K562 (cell line): ENCODE measurements around the gene ZMYND8. TPM values are rescaled to one million over a fixed set of nuclear protein-coding genes. Genes with fewer than 3 reads are reported as not detected.

Experiments
- CHD2 ChIP-seq: IDR thresholded peaks from 2 replicates; pipeline ENCODE4 v1.6.1; 2011; ENCODE audit warnings: low read depth, low read length
- ETV1 ChIP-seq: fragments of 450-650 bp; conservative IDR thresholded peaks from 2 replicates; pipeline ENCODE4 v1.6.1; 2016; ENCODE audit warnings: missing genetic modification characterization, control low read depth, low read depth, missing compliant biosample characterization
- FOSL1 ChIP-seq: fragments of 200-800 bp; sonication (Bioruptor generic); conservative IDR thresholded peaks from 2 replicates; pipeline ENCODE4 v1.6.1; 2016; ENCODE audit warnings: missing genetic modification characterization, missing compliant biosample characterization
- HMGN3 ChIP-seq: IDR thresholded peaks from 2 replicates; pipeline ENCODE4 v1.6.1; 2011; ENCODE audit warnings: borderline replicate concordance, low read depth, mild to moderate bottlenecking, mixed read lengths, low read length; ENCODE audit not compliant: insufficient read length; ENCODE audit errors: extremely low read depth
- POLR2G ChIP-seq: fragments of 200-400 bp; formaldehyde crosslinking; IDR thresholded peaks from 2 replicates; pipeline ENCODE4 v1.6.1; 2017; ENCODE audit warnings: low read depth, mild to moderate bottlenecking, antibody characterized with exemption, low read length, moderate library complexity
- SMAD3 ChIP-seq: fragments of 450-650 bp; formaldehyde crosslinking; conservative IDR thresholded peaks from 2 replicates; pipeline ENCODE4 v1.4.0; 2020; ENCODE audit warnings: mild to moderate bottlenecking
- TAF1 ChIP-seq: IDR thresholded peaks from 2 replicates; pipeline ENCODE4 v1.6.1; 2011; ENCODE audit warnings: mild to moderate bottlenecking, low read length, moderate library complexity; ENCODE audit not compliant: insufficient read depth, control insufficient read depth, severe bottlenecking; ENCODE audit errors: extremely low read depth
- polyA plus RNA-seq, 8 experiments: library from polyadenylated mRNA; depleted of rRNA in 4 of 8; stranded (reverse) in 5 of 8; unstranded in 3 of 8; fragments of >200 nt; fragmentation: Nextera tagmentation in 2 of 8; fragmentation: Illumina TruSeq in 1 of 8; extraction: Ambion mirVana in 2 of 8; extraction: Trizol in 1 of 8; gene quantifications; 2 replicates each; pipeline versions ENCODE4 v1.2.1 to v1.2.3, GENCODE V29; 2011 to 2014; ENCODE audit warnings: inconsistent platforms in 1 of 8, missing spikeins in 1 of 8
- total RNA-seq, 7 experiments: library from RNA; depleted of rRNA in 6 of 7; stranded (reverse); fragments of >200 nt in 6 of 7; fragmentation: Illumina TruSeq in 2 of 7; extraction: Trizol in 2 of 7; gene quantifications; 2 replicates each; pipeline versions ENCODE4 v1.2.1 to v1.2.3, GENCODE V29; 2011 to 2021; ENCODE audit warnings: low replicate concordance in 1 of 7
- TF ChIP-seq, protein P1 (sequence below): fragments of 250-450 bp; sonication (Bioruptor Pico); IDR thresholded peaks from 2 replicates; pipeline ENCODE4 v1.5.0; 2021
- TF ChIP-seq, protein P2 (sequence below): sonication (generic); IDR thresholded peaks from 2 replicates; pipeline ENCODE4 v1.6.1; 2016
- TF ChIP-seq, protein P3 (sequence below), 2 experiments: IDR thresholded peaks; 2 replicates each; pipeline ENCODE4 v1.6.1; 2012; ENCODE audit warnings: improper control_type of control experiment in 2 of 2, low read depth in 2 of 2, low read length in 2 of 2, borderline replicate concordance in 1 of 2
- TF ChIP-seq, protein P4 (sequence below), 2 experiments: fragments of 450-650 bp in 1 of 2; sonication (generic) in 1 of 2; formaldehyde crosslinking in 1 of 2; IDR thresholded peaks in 1 of 2; conservative IDR thresholded peaks in 1 of 2; 2 replicates each; pipeline versions ENCODE4 v1.6.1 to v1.8.1; 2016 to 2023; ENCODE audit warnings: mild to moderate bottlenecking in 2 of 2, moderate library complexity in 2 of 2, inconsistent platforms in 1 of 2, missing genetic modification reagents in 1 of 2

Gene ZMYND8
- total and polyA plus RNA-seq, 9 of the 15 experiments (the other 6 are each of a cell fraction or from before 2014, with no cell fraction given): 31.8 to 148 (median 71.9) TPM

DNA sequence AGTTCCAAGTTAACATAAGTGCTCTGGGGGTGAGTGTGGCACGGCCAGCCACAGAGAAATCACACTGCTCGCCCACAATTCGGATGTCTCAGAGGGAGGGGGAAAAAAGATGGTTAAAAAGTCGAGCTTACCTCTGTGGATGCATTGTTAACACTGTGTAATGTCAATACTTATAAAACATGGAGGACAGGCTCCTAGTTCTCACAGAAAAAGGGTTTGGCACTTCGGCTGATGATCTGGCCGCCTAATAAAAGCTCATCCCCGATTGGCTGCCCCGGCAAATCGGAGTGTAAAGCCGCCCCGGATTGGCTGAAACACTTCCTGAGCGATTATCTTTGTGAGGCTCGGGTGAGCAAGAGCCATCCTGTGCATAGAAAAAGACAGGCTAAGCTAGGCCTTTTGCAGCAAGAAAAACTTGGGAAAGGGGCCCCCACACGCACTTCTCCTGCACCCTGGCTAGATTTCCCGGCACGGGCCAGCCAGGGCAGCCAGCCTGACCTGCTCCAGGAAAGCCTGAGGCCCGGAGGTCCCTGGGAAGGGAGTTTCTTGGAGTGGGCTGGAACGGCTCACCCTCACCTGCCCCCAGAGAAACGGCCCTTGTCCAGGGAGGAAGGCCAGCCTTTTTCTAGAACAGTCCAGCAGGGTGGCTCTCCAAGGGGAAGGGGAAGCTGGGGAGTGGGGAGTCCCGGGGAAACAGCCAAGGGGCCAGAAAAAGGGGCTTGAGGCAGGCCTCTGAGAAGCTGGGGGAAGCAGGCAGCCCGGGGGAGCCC is at the start of gene ZMYND8 (continued):
- TF ChIP-seq POLR2G: peak; percentile 62
- TF ChIP-seq, protein P1, sequence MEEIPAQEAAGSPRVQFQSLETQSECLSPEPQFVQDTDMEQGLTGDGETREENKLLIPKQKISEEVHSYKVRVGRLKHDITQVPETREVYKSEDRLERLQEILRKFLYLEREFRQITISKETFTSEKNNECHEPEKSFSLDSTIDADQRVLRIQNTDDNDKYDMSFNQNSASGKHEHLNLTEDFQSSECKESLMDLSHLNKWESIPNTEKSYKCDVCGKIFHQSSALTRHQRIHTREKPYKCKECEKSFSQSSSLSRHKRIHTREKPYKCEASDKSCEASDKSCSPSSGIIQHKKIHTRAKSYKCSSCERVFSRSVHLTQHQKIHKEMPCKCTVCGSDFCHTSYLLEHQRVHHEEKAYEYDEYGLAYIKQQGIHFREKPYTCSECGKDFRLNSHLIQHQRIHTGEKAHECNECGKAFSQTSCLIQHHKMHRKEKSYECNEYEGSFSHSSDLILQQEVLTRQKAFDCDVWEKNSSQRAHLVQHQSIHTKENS (CRISPR knock-in tag): 0 out of 2 replicates have a peak, but pooled peaks have one; percentile 44
- TF ChIP-seq ETV1: peak; percentile 27
- TF ChIP-seq FOSL1 (tag): peak; percentile 54
- TF ChIP-seq, protein P2, sequence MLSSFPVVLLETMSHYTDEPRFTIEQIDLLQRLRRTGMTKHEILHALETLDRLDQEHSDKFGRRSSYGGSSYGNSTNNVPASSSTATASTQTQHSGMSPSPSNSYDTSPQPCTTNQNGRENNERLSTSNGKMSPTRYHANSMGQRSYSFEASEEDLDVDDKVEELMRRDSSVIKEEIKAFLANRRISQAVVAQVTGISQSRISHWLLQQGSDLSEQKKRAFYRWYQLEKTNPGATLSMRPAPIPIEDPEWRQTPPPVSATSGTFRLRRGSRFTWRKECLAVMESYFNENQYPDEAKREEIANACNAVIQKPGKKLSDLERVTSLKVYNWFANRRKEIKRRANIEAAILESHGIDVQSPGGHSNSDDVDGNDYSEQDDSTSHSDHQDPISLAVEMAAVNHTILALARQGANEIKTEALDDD: no peak
- TF ChIP-seq CHD2: 0 out of 2 replicates have a peak, but pooled peaks have one; percentile 48
- TF ChIP-seq TAF1: peak; percentile 75
- TF ChIP-seq, protein P3, sequence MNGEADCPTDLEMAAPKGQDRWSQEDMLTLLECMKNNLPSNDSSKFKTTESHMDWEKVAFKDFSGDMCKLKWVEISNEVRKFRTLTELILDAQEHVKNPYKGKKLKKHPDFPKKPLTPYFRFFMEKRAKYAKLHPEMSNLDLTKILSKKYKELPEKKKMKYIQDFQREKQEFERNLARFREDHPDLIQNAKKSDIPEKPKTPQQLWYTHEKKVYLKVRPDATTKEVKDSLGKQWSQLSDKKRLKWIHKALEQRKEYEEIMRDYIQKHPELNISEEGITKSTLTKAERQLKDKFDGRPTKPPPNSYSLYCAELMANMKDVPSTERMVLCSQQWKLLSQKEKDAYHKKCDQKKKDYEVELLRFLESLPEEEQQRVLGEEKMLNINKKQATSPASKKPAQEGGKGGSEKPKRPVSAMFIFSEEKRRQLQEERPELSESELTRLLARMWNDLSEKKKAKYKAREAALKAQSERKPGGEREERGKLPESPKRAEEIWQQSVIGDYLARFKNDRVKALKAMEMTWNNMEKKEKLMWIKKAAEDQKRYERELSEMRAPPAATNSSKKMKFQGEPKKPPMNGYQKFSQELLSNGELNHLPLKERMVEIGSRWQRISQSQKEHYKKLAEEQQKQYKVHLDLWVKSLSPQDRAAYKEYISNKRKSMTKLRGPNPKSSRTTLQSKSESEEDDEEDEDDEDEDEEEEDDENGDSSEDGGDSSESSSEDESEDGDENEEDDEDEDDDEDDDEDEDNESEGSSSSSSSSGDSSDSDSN (IDR thresholded peaks at IDR 0.05; ENCODE audit: borderline replicate concordance in 1 of 2, low read depth in 2 of 2, low read length in 2 of 2): peak in 1 of 2 experiments; percentile 19; a peak in 1 of 4 replicates
- TF ChIP-seq SMAD3: peak; percentile 52; the same call in 1 of the 2 replicates
- peak; percentile 15 for TF ChIP-seq HMGN3
- TF ChIP-seq, protein P4, sequence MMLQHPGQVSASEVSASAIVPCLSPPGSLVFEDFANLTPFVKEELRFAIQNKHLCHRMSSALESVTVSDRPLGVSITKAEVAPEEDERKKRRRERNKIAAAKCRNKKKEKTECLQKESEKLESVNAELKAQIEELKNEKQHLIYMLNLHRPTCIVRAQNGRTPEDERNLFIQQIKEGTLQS (IDR thresholded peaks at IDR 0.05): no peak
- TF ChIP-seq, protein P4 (CRISPR knock-in tag; conservative IDR thresholded peaks at IDR 0.05): no peak
